ENCODE results near the gene DNAJB13. TPM values are rescaled to one million over a fixed set of nuclear protein-coding genes. Genes with fewer than 3 reads are reported as not detected.

DNAJB13 gene
- total RNA-seq, 1 experiment from 2014 or later: not detected

DNA sequence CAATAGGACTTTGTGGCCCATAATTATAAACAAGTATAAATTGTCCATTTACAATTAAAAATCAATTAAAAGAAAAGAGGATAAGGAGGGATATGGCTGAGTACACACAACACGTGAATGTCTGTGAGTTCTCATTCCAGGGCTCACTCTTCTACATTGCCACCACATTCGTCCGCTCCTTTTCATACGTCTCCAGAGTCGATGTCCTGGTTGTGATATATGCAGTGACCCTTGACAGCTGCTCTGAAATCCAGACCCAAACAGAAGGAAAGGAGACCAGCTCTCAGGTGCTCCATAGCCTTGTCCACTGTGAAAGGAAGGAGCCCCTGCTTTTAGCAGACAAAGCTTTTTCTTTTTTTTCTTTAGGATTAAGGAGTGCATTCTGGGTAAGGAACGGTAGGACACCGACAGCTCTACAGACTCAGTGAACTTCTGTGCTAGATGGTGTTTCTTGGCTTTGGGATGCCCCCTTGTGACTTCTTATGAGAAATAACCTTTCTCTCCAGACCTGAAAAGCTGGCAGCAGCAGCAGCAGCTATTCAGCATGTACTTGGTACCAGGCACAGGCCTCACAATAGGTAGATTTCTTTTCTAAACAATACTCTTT is 19.7 kb upstream of the DNAJB13 start:
- no peak overlapping the region for H3K4me3 Mint-ChIP-seq
- peaks cover 0 to 2% of the 10 kb centered on the region in 2 experiments; a peak in 1 of 5 replicates for H3K9me3 Mint-ChIP-seq
- no peak overlapping the region for H2BK5ac ChIP-seq (ENCODE audit: insufficient read length, low read length)
- H2BK20ac ChIP-seq (ENCODE audit: low read depth, low read length, poor library complexity, severe bottlenecking): no peak overlapping the region
- no peak overlapping the region for H4K8ac ChIP-seq (replicated peaks; ENCODE audit: insufficient read length, low read depth, low read length)
- H3T11ph ChIP-seq (ENCODE audit: low read length): no peak overlapping the region
- no peaks in the 10 kb centered on the region for H3K79me1 ChIP-seq (ENCODE audit: insufficient read depth, low read depth, low read length, poor library complexity, severe bottlenecking)
- H3K27me3 Mint-ChIP-seq (ENCODE audit: low read depth): no peaks in the 10 kb centered on the region
- no peaks in the 10 kb centered on the region for H3K4me1 ChIP-seq (ENCODE audit: insufficient read depth, low read length)
- H3K23ac ChIP-seq (ENCODE audit: insufficient read length, low read depth, low read length): no peak overlapping the region
- H3K23me2 ChIP-seq (ENCODE audit: insufficient read length, low read depth, low read length, poor library complexity, severe bottlenecking): no peaks in the 10 kb centered on the region
- H3K14ac ChIP-seq (ENCODE audit: insufficient read depth, low read length): no peak overlapping the region
- no peak overlapping the region for H2BK120ac ChIP-seq (ENCODE audit: low read depth, low read length, poor library complexity, severe bottlenecking)
- no peak overlapping the region for H3K4ac ChIP-seq (ENCODE audit: low read depth, low read length)
- no peak overlapping the region for H4K5ac ChIP-seq (ENCODE audit: insufficient read length, low read depth, low read length)
- no peak overlapping the region for H4K91ac ChIP-seq (ENCODE audit: insufficient read length, low read depth, low read length)
- H3K27ac ChIP-seq (ENCODE audit: insufficient read length, low read depth, low read length): no peak overlapping the region
- H3K4me1 Mint-ChIP-seq: peaks cover 5 to 6% of the 10 kb centered on the region in 2 experiments
- no peaks in the 10 kb centered on the region for H3K9me3 ChIP-seq (ENCODE audit: control insufficient read depth, low read depth, low read length)
- H3K56ac ChIP-seq (ENCODE audit: insufficient read length, low read depth, low read length): no peak overlapping the region
- no peak overlapping the region for H2AFZ ChIP-seq (ENCODE audit: low read length)
- H4K20me1 ChIP-seq (ENCODE audit: control insufficient read depth, insufficient read depth, insufficient read length): no peaks in the 10 kb centered on the region
- H3K4me2 ChIP-seq (ENCODE audit: insufficient read depth, insufficient read length, low read length): no peak overlapping the region
- no peaks in the 10 kb centered on the region for H3K79me2 ChIP-seq (ENCODE audit: insufficient read depth, low read length)
- H3K27ac Mint-ChIP-seq: peak overlapping the region; percentile 28 to 95 (median 75); a peak in 3 of 7 replicates
- H3K27me3 ChIP-seq (ENCODE audit: insufficient read depth, low read length): no peaks in the 10 kb centered on the region
- H3K36me3 Mint-ChIP-seq (ENCODE audit: insufficient read depth in 1 of 3, low read depth in 3 of 3): peaks cover 16 to 36% (median 32%) of the 10 kb centered on the region in 3 experiments; a peak in 6 of 7 replicates
- TF ChIP-seq, protein P1, sequence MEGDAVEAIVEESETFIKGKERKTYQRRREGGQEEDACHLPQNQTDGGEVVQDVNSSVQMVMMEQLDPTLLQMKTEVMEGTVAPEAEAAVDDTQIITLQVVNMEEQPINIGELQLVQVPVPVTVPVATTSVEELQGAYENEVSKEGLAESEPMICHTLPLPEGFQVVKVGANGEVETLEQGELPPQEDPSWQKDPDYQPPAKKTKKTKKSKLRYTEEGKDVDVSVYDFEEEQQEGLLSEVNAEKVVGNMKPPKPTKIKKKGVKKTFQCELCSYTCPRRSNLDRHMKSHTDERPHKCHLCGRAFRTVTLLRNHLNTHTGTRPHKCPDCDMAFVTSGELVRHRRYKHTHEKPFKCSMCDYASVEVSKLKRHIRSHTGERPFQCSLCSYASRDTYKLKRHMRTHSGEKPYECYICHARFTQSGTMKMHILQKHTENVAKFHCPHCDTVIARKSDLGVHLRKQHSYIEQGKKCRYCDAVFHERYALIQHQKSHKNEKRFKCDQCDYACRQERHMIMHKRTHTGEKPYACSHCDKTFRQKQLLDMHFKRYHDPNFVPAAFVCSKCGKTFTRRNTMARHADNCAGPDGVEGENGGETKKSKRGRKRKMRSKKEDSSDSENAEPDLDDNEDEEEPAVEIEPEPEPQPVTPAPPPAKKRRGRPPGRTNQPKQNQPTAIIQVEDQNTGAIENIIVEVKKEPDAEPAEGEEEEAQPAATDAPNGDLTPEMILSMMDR (conservative IDR thresholded peaks at IDR 0.05): peak; percentile 76
- no peak overlapping the region for H2AK5ac ChIP-seq (ENCODE audit: insufficient read length, low read length)
- H3K18ac ChIP-seq (ENCODE audit: insufficient read length, low read depth, low read length): no peak overlapping the region
- H2BK15ac ChIP-seq (ENCODE audit: low read depth, low read length): no peak overlapping the region
- no CpG with 5 or more reads among the region's 7 CpGs for WGBS (ENCODE audit: extremely low coverage, insufficient read length, low lambda C conversion rate)
- peak; percentile 66 for DNase-seq
- H3K9ac ChIP-seq (ENCODE audit: extremely low read depth, insufficient read length, low read length): no peak overlapping the region
- no peak overlapping the region for H2BK12ac ChIP-seq (ENCODE audit: insufficient read length, low read depth, low read length)

Measured in H9 (cell line).